Pancreas (tissue), 10 donors: ENCODE results near the gene PTGIS. TPM values are rescaled to one million over a fixed set of nuclear protein-coding genes. Genes with fewer than 3 reads are reported as not detected.

Experiments used
- ATAC-seq, 4 donors: fragments of 200-7000 bp; cut with Tn5 transposase; one replicate each; pipeline versions ENCODE4 v1.8.0 to v1.9.1; 2020; ENCODE audit warnings: mild to moderate bottlenecking in 4 of 4, moderate library complexity in 4 of 4
- DNase-seq, 6 donors: peaks; one replicate each; pipeline ENCODE4 v3.0.0-alpha.2; 2020
- FAIRE-seq: peaks from 2 replicates; lab custom pipeline; 2012; peaks lifted over from hg19 to GRCh38; lab: Jason Lieb, UNC
- H3K27ac ChIP-seq, 4 donors: fragments of 200-600 bp; sonication (generic); 1 replicate in 3 of 4; 2 replicates in 1 of 4; pipeline versions ENCODE4 v1.5.0 to v1.8.0; 2020
- H3K27me3 ChIP-seq, 4 donors: fragments of 200-600 bp; one replicate each; pipeline ENCODE4 v1.8.0; 2021
- H3K36me3 ChIP-seq, 3 donors: fragments of 200-600 bp; sonication (generic) in 1 of 3; one replicate each; pipeline versions ENCODE4 v1.5.0 to v1.8.0; 2020 to 2021
- H3K4me1 ChIP-seq, 3 donors: fragments of 200-600 bp; one replicate each; pipeline ENCODE4 v1.8.0; 2021
- H3K4me3 ChIP-seq, 4 donors: fragments of 200-600 bp; sonication (generic) in 2 of 4; one replicate each; pipeline versions ENCODE4 v1.5.0 to v1.8.0; 2020 to 2021
- H3K9me3 ChIP-seq, 4 donors: fragments of 200-600 bp; one replicate each; pipeline ENCODE4 v1.8.0; 2021
- CTCF ChIP-seq, 4 donors: fragments of 200-600 bp; sonication (generic) in 3 of 4; IDR thresholded peaks; one replicate each; pipeline versions ENCODE4 v1.5.0 to v1.8.0; 2021; ENCODE audit warnings: antibody characterized with exemption in 4 of 4
- WGBS, 2 donors: extraction: QIAGEN DNeasy Blood & Tissue Kit; methylation state at CpG; one replicate each; pipeline ENCODE4 v1.1.7; 2013; 5-methylcytosine and 5-hydroxymethylcytosine counted together
- intact Hi-C, 3 donors: fragments of 100-400 bp; cut with DNase I; formaldehyde crosslinking; loops; one replicate each; pipeline versions ENCODE4 v1.11.1 to v1.14.2; 2022
- polyA plus RNA-seq, 2 donors: library from polyadenylated mRNA; stranded (reverse); fragments of 200-250 nt; gene quantifications; one replicate each; pipeline ENCODE4 v1.2.3, GENCODE V29; 2013
- total RNA-seq, 6 donors: library from RNA; stranded (reverse); fragmentation: NEBNext Ultra II Directional in 4 of 6; extraction: Animal tissue kit (Norgen Biotek cat#: 25700) in 4 of 6; gene quantifications; one replicate each; pipeline versions ENCODE4 v1.2.1 to v1.2.4, GENCODE V29; 2021 to 2023
- donor health status: healthy with polysubstance abuse.
- donor health status: DM: no; HTN: no; CAD: no; lungs with moderate emphysema.
- donor health status: DM: no; HTN: no; CAD: no.
- donor health status: control.
- donor health status: control.
- donor health status: Bipolar disorder and iron deficiency.
- donor health status: DM: yes; HTN: yes; CAD: no.
- donor health status: DM: no; HTN: no; CAD: no.
- donor health status: DM: no; HTN: no; CAD: no.
- donor health status: DM: yes; HTN: yes; CAD: no.

The PTGIS gene
- total and polyA plus RNA-seq, 8 donors = 1.2 to 16.2 (median 2.9) TPM

GRCh38 chr20:49511788-49512525, 56.0 kb downstream of the PTGIS start:
- no peaks in the 10 kb centered on the region for H3K36me3 ChIP-seq
- FAIRE-seq (no peak), DNase-seq (no peak), ATAC-seq (no peak)
- WGBS, 2 donors = 61 to 68% methylated on average over 2 of the region's 2 CpGs
- no peak for TF ChIP-seq CTCF (IDR thresholded peaks at IDR 0.05)
- intact Hi-C loops = loop anchor here in 1 of 3 donors (10.0 kb wide), 1 partner anchor 177 kb away; no protein-coding TSS in a partner anchor
- H3K4me1 ChIP-seq = no peaks in the 10 kb centered on the region
- no peaks in the 10 kb centered on the region for H3K27me3 ChIP-seq
- no peak overlapping the region for H3K4me3 ChIP-seq
- no peak overlapping the region for H3K27ac ChIP-seq
- H3K9me3 ChIP-seq = no peaks in the 10 kb centered on the region

GRCh38 chr20:49510562-49511122, 57.3 kb downstream of the PTGIS start:
- no peaks in the 10 kb centered on the region for H3K9me3 ChIP-seq
- no peaks in the 10 kb centered on the region for H3K4me1 ChIP-seq
- intact Hi-C loops = loop anchor here in 1 of 3 donors (10.0 kb wide), 1 partner anchor 176 kb away; no protein-coding TSS in a partner anchor
- H3K4me3 ChIP-seq = no peak overlapping the region
- H3K27ac ChIP-seq = no peak overlapping the region
- no peaks in the 10 kb centered on the region for H3K36me3 ChIP-seq
- FAIRE-seq (no peak), DNase-seq (peak in 3 of 6 donors; percentile 20 to 33 (median 23)), ATAC-seq (peak in 3 of 4 donors; percentile 29 to 46 (median 46))
- H3K27me3 ChIP-seq = no peaks in the 10 kb centered on the region
- 42 to 58% methylated on average over 12 of the region's 12 CpGs for WGBS, 2 donors
- no peak for TF ChIP-seq CTCF (IDR thresholded peaks at IDR 0.05)

GRCh38 chr20:49508435-49509199, 59.3 kb downstream of the PTGIS start:
- ATAC-seq (peak in 3 of 4 donors; percentile 43 to 72 (median 65)), DNase-seq (no peak), FAIRE-seq (no peak)
- Histone ChIP-seq H3K4me3 (no peak overlapping the region), H3K36me3 (no peaks in the 10 kb centered on the region), H3K9me3 (no peaks in the 10 kb centered on the region), H3K27ac (no peak overlapping the region), H3K4me1 (no peaks in the 10 kb centered on the region), H3K27me3 (no peaks in the 10 kb centered on the region)
- peak in 2 of 4 donors; percentile 27 for TF ChIP-seq CTCF (IDR thresholded peaks at IDR 0.05)
- intact Hi-C loops = loop anchor here in 1 of 3 donors (5.0 kb wide), 1 partner anchor 176 kb away; no protein-coding TSS in a partner anchor
- WGBS, 2 donors = 39 to 50% methylated on average over 14 of the region's 14 CpGs

- FAIRE-seq (no peak), ATAC-seq (peak in 1 of 4 donors; percentile 8), DNase-seq (no peak)
- no peak overlapping the region for H3K27ac ChIP-seq
- intact Hi-C loops = loop anchor here in 1 of 3 donors (5.0 kb wide), 1 partner anchor 176 kb away; no protein-coding TSS in a partner anchor
- no peak overlapping the region for H3K4me3 ChIP-seq
- 58 to 67% methylated on average over 21 of the region's 21 CpGs for WGBS, 2 donors
- H3K4me1 ChIP-seq = no peaks in the 10 kb centered on the region
- H3K9me3 ChIP-seq = no peaks in the 10 kb centered on the region
- no peaks in the 10 kb centered on the region for H3K36me3 ChIP-seq
- H3K27me3 ChIP-seq = no peaks in the 10 kb centered on the region
- no peak for TF ChIP-seq CTCF (IDR thresholded peaks at IDR 0.05)
These were observed 60.0 kb downstream of the PTGIS start for GRCh38 chr20:49507741-49508434.
